Retinal pigment epithelial cell (primary cell): ENCODE data around the gene TM4SF18.
"Not testable (repeated sequence)": the region's sequence is repeated elsewhere in the genome, so short reads cannot be mapped to it uniquely, and the experiment has no call there.

Experiments
- DNase-seq: peaks from one replicate; pipeline ENCODE4 v3.0.0-alpha.2; 2010; ENCODE audit warnings: low read depth
- H3K4me3 ChIP-seq: 2 replicates; pipeline ENCODE4 v1.5.1; 2011; ENCODE audit warnings: mild to moderate bottlenecking, low read length, control low read depth, moderate library complexity
- CTCF ChIP-seq: conservative IDR thresholded peaks from 2 replicates; pipeline ENCODE4 v1.5.1; 2011; ENCODE audit warnings: low read depth, low read length, control low read depth, inconsistent platforms

Gene TM4SF18

GRCh38 chr3:149333176-149333859 lies at the start of gene TM4SF18:
TM4SF18 (minus strand) TSS chr3:149333636; CDS start chr3:149333382, 254 bp downstream.
- TF ChIP-seq CTCF, result no peak
- peak within 1 kb of the TSS; percentile 44 for H3K4me3 ChIP-seq
- peak; percentile 79 for DNase-seq

- no peak for TF ChIP-seq CTCF
- DNase-seq, result no peak
- no peak overlapping the region for H3K4me3 ChIP-seq
Observed at GRCh38 chr3:149382518-149382917, 49.1 kb upstream of the TM4SF18 start.

- H3K4me3 ChIP-seq, result no peak overlapping the region
- no peak for TF ChIP-seq CTCF
- DNase-seq, result peak; percentile 66
Observed at GRCh38 chr3:149382101-149382467, 48.6 kb upstream of the TM4SF18 start.

- no peak for DNase-seq
- TF ChIP-seq CTCF, result no peak
- H3K4me3 ChIP-seq, result no peak overlapping the region
Observed at GRCh38 chr3:149381173-149382100, 48.0 kb upstream of the TM4SF18 start.

- H3K4me3 ChIP-seq, result not testable (repeated sequence)
Observed at GRCh38 chr3:149380220-149380619, 46.8 kb upstream of the TM4SF18 start.

GRCh38 chr3:149378478-149379309 lies 45.3 kb upstream of the TM4SF18 start:
- no peak for TF ChIP-seq CTCF
- no peak for DNase-seq
- peak overlapping the region; percentile 80 for H3K4me3 ChIP-seq

More at GRCh38 chr3:149380220-149380619, 46.8 kb upstream of the TM4SF18 start:
- not testable (repeated sequence) for DNase-seq
